ENCODE data around the gene SYT9. TPM values are rescaled to one million over a fixed set of nuclear protein-coding genes. Genes with fewer than 3 reads are reported as not detected.

SYT9 gene
- total RNA-seq, 3 donors from 2014 or later (not counting 1 experiment from before 2014, with no cell fraction given) = not detected

DNA sequence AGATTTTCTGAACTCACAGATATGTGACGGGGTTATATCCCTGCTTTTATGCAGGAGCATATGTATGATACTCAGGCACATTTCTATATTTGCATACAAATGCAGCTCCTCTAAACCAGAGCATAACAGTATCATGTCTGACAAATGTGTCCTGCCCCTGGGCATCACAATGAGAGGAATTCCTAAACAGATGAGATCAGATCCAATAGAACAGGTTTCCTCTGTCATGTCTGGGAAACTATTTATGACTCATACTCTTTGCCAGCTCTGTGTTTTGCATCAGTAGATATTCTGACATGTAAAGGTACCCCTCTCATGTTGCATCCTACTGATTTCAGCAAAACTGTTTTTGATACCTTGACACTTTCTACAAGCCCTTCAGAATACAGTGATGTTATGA, 29.4 kb downstream of the SYT9 start:
- no peak overlapping the region for H3K27ac Mint-ChIP-seq
- Histone ChIP-seq H3K36me3 (ENCODE audit: control insufficient read depth, insufficient read depth, low read length) (no peaks in the 10 kb centered on the region), H3K4me3 (ENCODE audit: low read length) (no peak overlapping the region), H3K27ac (ENCODE audit: low read length) (no peak overlapping the region), H3K4me1 (ENCODE audit: control insufficient read depth, insufficient read depth, low read length) (no peaks in the 10 kb centered on the region), H3K9me3 (ENCODE audit: control insufficient read depth, insufficient read depth, low read length) (peaks cover 3% of the 10 kb centered on the region), H3K27me3 (ENCODE audit: control insufficient read depth, insufficient read depth, low read length) (no peaks in the 10 kb centered on the region)
- H3K4me3 Mint-ChIP-seq = no peak overlapping the region
- DNase-seq (no peak), ATAC-seq (no peak)
- H3K27me3 Mint-ChIP-seq (ENCODE audit: low read depth in 2 of 2) = peaks cover 7 to 17% of the 10 kb centered on the region in 2 donors
- no peaks in the 10 kb centered on the region for H3K9me3 Mint-ChIP-seq
- WGBS (ENCODE audit: insufficient coverage) = 100% methylated on average over 1 of the region's 1 CpG
- intact Hi-C loops (cut with micrococcal nuclease) = no loop called here
- H3K36me3 Mint-ChIP-seq = no peaks in the 10 kb centered on the region
- H3K4me1 Mint-ChIP-seq = no peaks in the 10 kb centered on the region
- TF ChIP-seq CTCF (IDR thresholded peaks at IDR 0.05) = no peak

GRCh38 chr11:7281809-7282208, 30.1 kb downstream of the SYT9 start:
- ATAC-seq (no peak), DNase-seq (no peak)
- Histone ChIP-seq H3K9me3 (ENCODE audit: control insufficient read depth, insufficient read depth, low read length) (peaks cover 5% of the 10 kb centered on the region), H3K4me1 (ENCODE audit: control insufficient read depth, insufficient read depth, low read length) (no peaks in the 10 kb centered on the region), H3K36me3 (ENCODE audit: control insufficient read depth, insufficient read depth, low read length) (no peaks in the 10 kb centered on the region), H3K27ac (ENCODE audit: low read length) (no peak overlapping the region), H3K27me3 (ENCODE audit: control insufficient read depth, insufficient read depth, low read length) (no peaks in the 10 kb centered on the region), H3K4me3 (ENCODE audit: low read length) (no peak overlapping the region)
- Mint-ChIP-seq H3K9me3 (no peaks in the 10 kb centered on the region), H3K4me3 (no peak overlapping the region), H3K4me1 (no peaks in the 10 kb centered on the region), H3K36me3 (peaks cover 4% of the 10 kb centered on the region), H3K27me3 (ENCODE audit: low read depth in 2 of 2) (peaks cover 5 to 13% of the 10 kb centered on the region in 2 donors), H3K27ac (no peak overlapping the region)
- TF ChIP-seq CTCF (IDR thresholded peaks at IDR 0.05) = no peak
- intact Hi-C loops (cut with micrococcal nuclease) = no loop called here
- no CpG with 5 or more reads among the region's 1 CpG for WGBS (ENCODE audit: insufficient coverage)

DNA sequence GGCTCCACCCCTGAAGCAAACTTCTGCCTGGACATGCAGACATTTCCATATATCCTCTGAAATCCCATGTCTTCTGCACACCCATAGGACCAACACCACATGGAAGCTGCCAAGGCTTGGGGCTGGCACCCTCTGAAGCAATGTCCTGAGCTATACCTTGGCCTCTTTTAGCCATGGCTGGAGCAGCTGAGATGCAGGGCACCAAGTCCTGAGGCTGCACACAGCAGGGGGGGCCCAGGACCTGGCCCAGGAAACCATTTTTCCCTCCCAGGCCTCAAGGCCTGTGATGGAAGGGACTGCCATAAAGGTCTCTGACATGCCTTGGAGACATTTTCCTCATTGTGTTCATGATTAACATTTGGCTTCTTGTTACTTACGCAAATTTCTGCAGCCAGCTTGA, 34.5 kb downstream of the SYT9 start:
- no peaks in the 10 kb centered on the region for H3K4me1 Mint-ChIP-seq

More for the DNA sequence above, 34.5 kb downstream of the SYT9 start:
- Mint-ChIP-seq H3K4me3 (no peak overlapping the region), H3K36me3 (peaks cover 9% of the 10 kb centered on the region), H3K27ac (no peak overlapping the region), H3K27me3 (ENCODE audit: low read depth in 2 of 2) (peaks cover 0 to 15% of the 10 kb centered on the region in 2 donors), H3K9me3 (peaks cover 0 to 3% of the 10 kb centered on the region in 2 donors)
- H3K9me3 ChIP-seq (ENCODE audit: control insufficient read depth, insufficient read depth, low read length) = peaks cover 5% of the 10 kb centered on the region
- intact Hi-C loops (cut with micrococcal nuclease) = no loop called here
- ATAC-seq = no peak
- TF ChIP-seq CTCF (IDR thresholded peaks at IDR 0.05) = no peak
- H3K4me1 ChIP-seq (ENCODE audit: control insufficient read depth, insufficient read depth, low read length) = no peaks in the 10 kb centered on the region
- H3K4me3 ChIP-seq (ENCODE audit: low read length) = no peak overlapping the region
- H3K36me3 ChIP-seq (ENCODE audit: control insufficient read depth, insufficient read depth, low read length) = no peaks in the 10 kb centered on the region
- no peaks in the 10 kb centered on the region for H3K27me3 ChIP-seq (ENCODE audit: control insufficient read depth, insufficient read depth, low read length)
- DNase-seq = no peak
- H3K27ac ChIP-seq (ENCODE audit: low read length) = no peak overlapping the region
- 90% methylated on average over 1 of the region's 1 CpG for WGBS (ENCODE audit: insufficient coverage)
